ENCODE measurements around the gene PRDX1.
"Not testable (repeated sequence)": the region's sequence is repeated elsewhere in the genome, so short reads cannot be mapped to it uniquely, and the experiment has no call there.

The PRDX1 gene

GRCh38 chr1:45535988-45536766 is 14.5 kb upstream of the PRDX1 start:
- FAIRE-seq, result no peak

GRCh38 chr1:45531873-45532272 is 10.2 kb upstream of the PRDX1 start:
- FAIRE-seq, result no peak

- FAIRE-seq, result no peak
Observed at GRCh38 chr1:45530632-45531135, 9.0 kb upstream of the PRDX1 start.

- FAIRE-seq, result no peak
Observed at GRCh38 chr1:45526135-45526644, 4.5 kb upstream of the PRDX1 start.

- FAIRE-seq, result not testable (repeated sequence)
Observed at GRCh38 chr1:45523975-45524374, 2.3 kb upstream of the PRDX1 start.

GRCh38 chr1:45523516-45523915 is 1.8 kb upstream of the PRDX1 start:
- not testable (repeated sequence) for FAIRE-seq

- no peak for FAIRE-seq
Observed at GRCh38 chr1:45522324-45523104, 830 bp upstream of the PRDX1 start.

GRCh38 chr1:45519774-45520173 is 1.9 kb downstream of the PRDX1 start:
- not testable (repeated sequence) for FAIRE-seq

- FAIRE-seq, result no peak
Observed at GRCh38 chr1:45518910-45519309, 2.8 kb downstream of the PRDX1 start.

- FAIRE-seq, result not testable (repeated sequence)
Observed at GRCh38 chr1:45518366-45518765, 3.3 kb downstream of the PRDX1 start.

- FAIRE-seq, result no peak
Observed at GRCh38 chr1:45516465-45516864, 5.2 kb downstream of the PRDX1 start.

- no peak for FAIRE-seq
Observed at GRCh38 chr1:45516036-45516435, 5.6 kb downstream of the PRDX1 start.

GRCh38 chr1:45513532-45514260 is 8.0 kb downstream of the PRDX1 start:
- FAIRE-seq, result not testable (repeated sequence)

- no peak for FAIRE-seq
Observed at GRCh38 chr1:45512641-45513054, 9.0 kb downstream of the PRDX1 start.

- no peak for FAIRE-seq
Observed at GRCh38 chr1:45510972-45511527, 10.6 kb downstream of the PRDX1 start.

GRCh38 chr1:45510036-45510971 is 11.4 kb downstream of the PRDX1 start:
- FAIRE-seq, result no peak

GRCh38 chr1:45508295-45509151 is 13.2 kb downstream of the PRDX1 start:
- FAIRE-seq, result no peak

- no peak for FAIRE-seq
Observed at GRCh38 chr1:45507893-45508292, 13.8 kb downstream of the PRDX1 start.

GRCh38 chr1:45507195-45507594 is 14.5 kb downstream of the PRDX1 start:
- no peak for FAIRE-seq
